GM18502 (cell line): ENCODE measurements around the gene CALM3.
"Not testable (repeated sequence)": the region's sequence is repeated elsewhere in the genome, so short reads cannot be mapped to it uniquely, and the experiment has no call there.

Experiments used
- ATAC-seq: cut with Tn5 transposase; IDR thresholded peaks from one replicate; pipeline ENCODE4 v1.9.1; 2021; ENCODE audit warnings: mild to moderate bottlenecking; ENCODE audit not compliant: unreplicated experiment, poor library complexity

CALM3 gene

DNA sequence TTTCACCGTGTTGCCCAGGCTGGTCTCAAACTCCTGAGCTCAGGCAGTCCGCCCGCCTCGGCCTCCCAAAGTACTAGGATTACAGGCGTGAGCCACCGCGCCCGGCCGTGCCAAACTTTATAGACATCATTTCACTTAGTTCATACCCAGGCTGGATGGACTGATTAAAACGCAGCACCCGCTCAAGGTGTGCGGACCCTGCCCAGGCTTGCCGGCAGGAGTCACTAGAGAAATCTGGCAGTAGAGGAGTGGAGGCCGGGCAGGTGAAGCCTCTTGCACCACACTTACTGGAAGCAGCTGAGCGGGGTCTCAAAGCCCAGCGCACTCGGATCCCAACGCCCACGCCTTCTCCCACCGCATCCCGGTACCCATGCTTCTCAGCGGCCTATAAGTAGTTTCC lies 12.4 kb downstream of the CALM3 start:
- no peak for ATAC-seq

DNA sequence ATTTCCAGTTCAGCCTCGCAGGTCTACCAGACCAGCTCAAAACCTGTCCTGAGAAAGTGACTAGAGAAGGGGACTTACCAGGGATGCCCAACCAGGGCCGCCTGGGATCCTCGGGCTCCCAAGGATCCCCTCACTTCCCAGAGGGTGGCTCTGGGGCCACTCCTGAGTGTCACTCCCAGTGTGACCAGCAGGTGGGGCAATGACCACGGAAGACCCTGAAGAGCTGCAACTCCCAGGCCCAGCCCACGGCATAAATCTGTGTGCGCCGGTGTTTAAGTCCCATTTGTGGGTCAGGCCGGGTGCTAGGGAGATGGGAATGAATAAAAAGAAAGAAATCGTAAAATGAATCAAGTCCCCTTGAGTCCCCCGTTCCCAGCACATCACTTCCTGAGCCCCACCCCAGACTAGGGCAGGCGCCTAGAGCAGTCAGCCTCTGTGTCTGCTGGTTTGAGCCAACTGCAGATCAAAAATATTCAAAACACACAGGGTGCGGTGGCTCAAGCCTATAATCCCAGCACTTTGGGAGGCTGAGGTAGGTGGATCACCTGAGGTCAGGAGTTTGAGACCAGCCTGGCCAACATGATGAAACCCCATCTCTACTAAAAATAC lies 13.1 kb downstream of the CALM3 start:
- no peak for ATAC-seq

DNA sequence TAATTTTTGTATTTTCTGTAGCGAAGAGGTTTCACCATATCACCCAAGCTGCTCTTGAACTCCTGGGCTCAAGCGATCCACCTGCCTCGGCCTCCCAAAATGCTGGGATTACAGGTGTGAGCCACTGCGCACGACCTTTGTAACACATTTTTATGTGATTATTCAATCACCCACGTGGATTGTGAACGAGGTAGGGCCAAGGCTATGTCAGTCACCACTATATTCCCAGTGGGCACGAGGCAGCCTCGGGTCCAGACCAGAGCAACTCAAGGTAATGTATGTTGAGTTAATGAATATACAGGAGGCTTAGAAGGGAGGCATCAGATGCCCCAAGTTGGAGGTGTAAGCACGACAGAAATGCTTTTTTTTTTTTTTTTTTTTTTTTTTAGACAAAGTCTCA lies 14.8 kb downstream of the CALM3 start:
- ATAC-seq: no peak

DNA sequence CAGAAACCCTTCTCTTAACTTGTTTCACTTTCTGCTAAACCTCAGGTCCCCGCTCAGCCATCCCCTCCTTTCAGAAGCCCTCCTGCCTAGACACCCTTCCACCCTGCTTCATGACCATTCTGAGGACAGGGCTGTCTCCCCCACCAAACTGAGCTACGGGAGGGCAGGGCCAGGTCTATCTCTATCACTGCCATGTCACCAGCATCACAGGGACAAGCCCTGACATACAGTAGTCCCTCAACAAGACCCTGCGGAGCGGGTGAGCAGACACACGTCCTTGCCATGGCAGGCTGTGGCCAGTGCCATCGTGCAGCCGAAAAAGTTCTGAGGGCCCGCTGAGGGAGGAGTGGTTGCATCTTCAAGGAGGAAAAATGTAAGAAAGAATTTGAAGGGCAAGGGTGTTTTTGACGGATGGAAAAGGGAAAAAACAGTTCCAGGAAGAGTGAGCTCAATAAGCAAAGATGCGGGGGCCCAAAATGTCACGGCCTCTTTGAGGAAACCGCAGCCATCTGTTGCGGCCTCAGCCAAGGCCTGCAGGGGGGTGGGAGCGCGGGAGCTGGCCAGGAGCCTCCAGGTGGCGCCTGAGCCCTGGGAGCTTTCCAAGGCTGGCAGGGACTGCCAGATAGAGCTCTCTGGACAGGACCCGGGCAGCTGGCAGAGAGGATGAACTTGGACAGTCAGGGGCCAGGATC lies 15.6 kb downstream of the CALM3 start:
- ATAC-seq: no peak

DNA sequence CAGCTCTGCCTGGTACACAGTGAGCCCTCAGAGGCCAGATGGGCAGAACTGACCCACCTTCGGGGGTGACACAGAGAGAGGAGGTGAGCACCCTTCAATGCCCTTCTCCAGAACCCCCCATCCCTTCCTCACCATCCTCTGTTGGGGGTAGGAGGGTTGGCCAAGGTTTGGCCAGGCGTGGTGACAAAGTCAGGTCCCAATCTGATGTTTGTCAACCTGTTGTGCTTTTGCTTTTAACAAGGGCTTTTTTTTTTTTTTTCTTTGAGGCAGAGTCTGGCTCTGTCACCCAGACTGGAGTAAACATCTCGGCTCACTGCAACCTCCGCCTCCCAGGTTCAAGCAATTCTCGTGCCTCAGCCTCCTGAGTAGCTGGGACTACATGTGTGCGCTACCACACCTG lies 16.5 kb downstream of the CALM3 start:
- no peak for ATAC-seq

DNA sequence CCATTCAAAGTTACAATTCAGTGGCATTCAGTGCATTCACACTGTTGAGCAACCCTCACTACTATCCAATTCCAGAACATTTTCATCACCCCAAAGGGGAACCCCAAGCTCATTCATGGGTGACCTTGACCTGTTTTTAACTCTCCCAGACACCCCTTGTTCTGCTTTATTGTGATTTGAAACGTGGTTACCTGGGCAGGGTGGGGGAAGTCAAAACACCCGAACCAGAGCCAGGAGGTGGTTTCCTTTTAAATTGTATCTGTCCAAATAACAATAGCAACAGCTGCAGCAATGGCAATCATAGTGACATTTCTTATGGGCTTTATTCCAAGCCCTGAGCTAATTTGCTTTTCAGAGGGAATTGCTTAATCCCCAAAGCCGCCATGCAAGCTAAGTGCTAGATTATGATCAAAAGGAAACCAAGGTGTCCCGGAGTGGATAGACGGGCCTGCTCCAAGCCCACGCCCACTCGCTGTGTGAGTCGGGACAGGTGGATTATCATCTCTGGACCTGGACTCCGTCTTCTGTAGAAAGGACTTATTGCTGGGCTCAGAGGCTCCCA lies 17.6 kb downstream of the CALM3 start:
- peak; percentile 37 for ATAC-seq

DNA sequence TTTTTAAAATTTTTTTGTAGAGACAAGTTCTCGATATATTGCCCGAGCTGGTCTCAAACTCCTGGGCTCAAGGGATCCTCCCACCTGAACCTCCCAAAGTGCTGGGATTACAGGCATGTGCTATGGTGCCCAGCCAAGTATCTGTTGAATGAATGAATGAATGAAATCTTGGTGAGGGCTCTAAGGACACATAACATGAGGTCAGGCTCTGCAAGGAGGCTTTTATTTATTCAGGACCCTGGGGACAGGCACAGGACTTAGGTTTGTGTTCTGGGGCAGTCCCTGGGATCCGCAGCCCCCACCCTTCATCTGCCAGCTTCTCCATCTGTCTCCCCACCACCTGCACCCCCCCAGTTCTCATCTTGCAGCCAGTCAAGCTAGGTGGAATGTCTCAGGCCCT lies 19.1 kb downstream of the CALM3 start:
- no peak for ATAC-seq

DNA sequence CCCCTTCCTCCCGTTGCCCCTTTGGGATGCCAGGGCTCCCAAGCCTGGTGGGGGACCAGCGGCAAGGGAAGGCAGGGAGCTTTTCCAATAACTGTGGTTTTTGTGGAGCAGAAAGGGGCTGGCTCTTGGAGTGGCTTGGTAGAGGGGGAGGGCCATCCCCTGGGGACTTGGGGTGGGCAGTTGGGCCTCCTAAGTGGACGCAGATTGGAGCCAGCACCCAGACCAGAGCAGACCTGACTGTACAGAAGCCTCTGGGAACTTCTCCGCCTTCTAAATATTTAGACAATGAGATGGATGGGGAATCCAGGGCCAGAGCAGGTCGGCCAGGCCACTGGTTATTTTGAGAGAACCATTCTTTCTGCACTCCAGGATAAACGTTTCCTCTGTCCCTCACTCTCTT lies 19.6 kb downstream of the CALM3 start:
- ATAC-seq: no peak

DNA sequence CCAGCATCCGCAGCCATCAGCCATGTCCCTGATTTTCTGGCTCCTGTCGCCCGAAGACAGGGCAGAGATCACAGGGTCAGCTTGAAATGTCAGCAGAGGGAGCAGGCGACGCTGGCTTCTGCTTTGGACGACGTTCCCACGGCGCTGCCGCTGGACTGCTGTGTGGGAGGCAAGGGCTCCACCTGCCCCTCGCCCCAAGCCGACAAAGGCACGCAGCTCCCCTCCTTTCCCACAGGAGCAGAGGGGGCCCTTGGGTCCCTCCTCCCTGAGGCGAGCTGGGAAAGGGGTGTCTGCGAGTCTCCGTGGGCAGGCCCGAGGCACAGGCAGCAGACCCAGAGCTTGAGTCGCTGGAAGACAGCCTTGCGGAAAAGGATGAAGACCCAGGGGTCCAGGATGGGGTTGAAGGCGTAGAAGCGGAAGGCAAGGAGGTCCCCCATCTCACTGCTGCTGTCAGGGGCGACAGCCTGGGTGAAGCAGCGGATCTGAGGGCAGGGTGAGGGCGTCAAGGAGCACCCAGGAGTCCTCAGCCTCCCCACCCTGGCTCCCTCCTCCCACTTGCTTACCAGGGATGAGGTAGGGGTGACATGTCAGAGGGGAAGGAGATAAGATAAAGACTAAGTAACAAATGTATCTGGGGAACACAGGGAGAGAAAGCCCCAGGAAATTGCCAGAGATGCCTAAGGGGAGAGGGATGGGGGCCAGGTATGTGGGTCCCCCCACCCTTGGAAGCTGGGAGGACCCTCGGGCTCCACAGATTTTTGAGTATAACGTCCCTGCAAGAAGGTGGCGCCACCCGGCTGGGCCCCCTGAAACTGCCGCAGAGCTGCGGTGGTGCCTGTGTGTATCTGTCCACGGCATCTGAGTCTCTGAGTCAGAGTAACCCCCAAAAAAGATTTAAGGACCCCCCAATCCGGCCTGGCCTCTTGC lies 20.3 kb downstream of the CALM3 start:
- ATAC-seq: no peak

DNA sequence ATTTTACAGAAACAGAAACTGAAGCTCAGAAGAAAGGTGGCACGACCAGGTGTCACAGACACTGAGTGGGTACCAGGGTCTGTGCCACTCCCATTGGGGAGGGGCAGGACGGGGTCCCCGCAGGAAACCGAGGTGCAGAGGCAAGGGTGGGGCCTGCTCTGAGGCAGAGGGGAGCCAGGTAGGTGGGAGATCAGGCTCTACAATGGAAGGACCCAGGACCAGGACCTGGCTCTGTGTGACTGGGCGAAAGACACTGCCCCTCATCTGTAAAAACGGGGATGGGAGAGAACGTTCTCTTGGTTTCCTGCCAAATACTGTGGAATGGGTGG lies 21.0 kb downstream of the CALM3 start:
- no peak for ATAC-seq

DNA sequence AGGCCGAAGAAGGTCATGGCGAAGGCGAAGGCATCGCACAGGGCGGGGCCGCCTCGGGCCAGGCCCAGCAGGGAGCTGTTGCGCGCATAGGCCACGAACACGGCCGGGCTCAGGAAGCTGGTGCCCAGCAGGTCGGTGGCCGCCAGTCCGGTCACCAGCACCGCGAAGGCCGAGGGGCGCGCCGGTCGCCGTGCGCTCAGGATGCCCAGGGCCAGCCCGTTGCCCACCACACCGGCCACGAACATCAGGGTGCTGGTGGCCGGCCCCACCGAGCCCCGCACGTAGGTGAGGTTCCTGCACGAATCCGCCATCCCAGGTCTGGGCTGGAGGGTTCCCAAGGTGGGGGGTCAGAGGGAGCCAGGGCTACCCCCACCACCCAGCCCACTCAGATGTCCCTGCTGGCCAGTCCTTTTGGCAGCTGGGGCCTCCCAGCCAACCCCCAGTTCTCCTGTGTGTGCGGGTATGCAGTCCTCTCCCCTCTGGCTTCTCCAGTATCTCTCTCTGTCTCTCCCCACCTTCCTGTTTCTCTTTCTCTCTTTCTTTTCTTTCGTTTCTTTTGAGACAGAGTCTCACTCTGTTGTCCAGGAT lies 22.9 kb downstream of the CALM3 start:
- no peak for ATAC-seq

DNA sequence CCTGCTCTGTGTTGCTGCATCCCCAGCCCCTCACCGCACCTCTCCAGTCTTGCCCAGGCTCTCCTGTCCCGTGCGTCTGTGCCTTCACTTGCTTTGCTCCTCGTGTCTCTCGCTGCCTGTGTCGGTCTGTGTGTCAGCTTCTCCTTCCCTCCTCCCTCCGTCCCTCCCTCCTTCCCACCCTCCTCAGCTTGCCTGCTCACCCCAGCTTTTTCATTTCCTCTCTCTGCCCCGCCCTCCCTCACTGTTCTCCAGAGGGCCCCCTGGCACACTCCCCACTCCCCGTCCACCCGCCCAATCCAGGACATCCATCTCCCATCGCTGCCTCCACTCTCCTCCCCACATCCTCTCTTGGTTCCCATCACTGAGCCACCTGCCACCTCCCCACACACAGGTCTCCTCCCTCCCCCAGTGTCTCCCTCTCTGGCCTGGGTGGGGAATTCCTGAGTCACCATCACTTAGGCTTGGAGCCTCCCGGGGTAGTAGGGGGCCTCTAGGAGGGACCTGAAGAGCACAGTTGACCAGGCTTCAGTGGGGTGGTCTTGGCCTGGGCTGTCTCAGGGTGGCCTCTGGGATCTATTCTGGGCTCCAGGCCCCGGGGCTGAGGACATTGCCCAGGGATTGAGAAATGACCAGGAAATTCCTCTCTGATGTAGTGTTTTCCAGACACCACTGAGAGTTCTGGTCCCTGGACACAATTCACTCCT lies 24.0 kb downstream of the CALM3 start, which contains the start of gene PTGIR:
PTGIR (minus strand) TSS at position 132 of the 704 bp plus-strand sequence. CDS start 864 bp downstream, outside the sequence.
- no peak for ATAC-seq

DNA sequence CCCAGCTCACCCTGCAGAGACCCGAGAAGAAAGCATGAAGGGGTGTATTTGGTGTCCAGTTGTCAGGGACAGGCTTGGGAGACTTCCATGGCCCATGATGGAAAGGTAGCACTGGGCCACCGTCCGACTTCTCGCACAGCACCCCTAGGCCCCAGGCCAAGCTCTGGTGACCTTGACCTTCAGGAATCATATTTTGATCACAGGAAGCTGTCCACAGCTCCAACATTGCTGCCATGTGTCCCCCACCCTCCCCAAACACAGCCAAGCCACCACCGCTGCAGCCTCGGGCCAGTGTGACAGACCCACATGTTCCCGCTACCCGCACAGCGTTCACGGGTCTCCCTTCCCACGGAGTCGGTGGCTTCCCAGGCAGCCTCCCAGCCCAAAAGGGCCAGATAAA lies 24.6 kb downstream of the CALM3 start:
- no peak for ATAC-seq

DNA sequence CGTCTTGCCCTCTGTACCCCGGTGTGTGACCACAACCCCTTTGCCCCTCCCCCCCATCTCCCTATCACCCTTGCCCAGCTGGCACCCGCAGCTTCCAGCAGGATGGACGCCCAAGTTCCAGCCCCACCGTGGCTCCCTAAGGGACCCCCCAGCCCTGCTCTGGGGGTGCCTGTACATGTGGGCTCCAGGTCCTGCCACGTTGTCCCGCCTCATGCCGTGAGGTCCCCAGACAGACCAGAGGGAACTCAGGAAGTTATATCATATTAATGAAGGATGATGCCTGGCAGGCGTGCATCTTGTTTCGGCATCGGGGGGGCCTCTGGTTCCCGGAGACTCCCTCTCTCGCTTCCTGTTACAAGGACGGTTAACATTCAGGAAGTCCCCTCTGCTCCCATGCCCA lies 25.3 kb downstream of the CALM3 start:
- ATAC-seq: no peak

DNA sequence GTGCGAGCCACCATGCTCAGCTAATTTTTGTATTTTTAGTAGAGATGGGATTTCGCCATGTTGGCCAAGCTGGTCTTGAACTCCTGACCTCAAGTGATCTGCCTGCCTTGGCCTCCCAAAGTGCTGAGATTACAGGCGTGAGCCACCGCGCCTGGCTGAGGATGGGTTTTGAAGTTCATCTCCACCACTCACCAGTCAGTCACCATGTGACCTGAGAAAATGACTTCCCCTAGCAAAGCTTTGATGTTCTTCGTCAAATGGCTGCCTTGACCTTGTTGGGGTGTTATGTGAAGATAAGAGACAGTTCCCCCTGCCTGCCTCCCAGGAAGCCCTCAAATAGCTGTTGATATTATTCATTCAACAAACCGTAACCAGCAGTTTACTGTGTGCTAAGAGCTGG lies 27.8 kb downstream of the CALM3 start:
- not testable (repeated sequence) for ATAC-seq

DNA sequence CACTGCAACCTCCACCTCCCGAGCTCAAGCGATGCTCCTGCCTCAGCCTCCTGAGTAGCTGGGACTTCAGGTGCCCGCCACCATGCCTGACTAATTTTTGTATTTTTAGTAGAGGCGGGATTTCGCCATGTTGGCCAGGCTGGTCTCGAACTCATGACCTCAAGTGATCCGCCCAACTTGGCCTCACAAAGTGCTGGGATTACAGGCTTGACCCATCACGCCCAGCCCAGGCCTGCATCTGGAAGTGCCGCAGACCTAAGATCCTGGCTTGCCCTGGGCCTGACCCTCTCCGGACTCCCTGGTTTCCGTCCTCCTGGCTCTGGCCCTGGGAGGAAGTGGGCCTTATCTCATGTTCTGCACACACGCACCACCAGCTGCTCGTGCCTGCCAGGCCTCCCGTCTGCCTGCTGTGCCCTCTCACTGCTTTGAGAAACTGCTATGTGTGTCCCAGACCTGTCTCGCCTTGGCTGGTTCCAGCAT lies 28.5 kb downstream of the CALM3 start:
- ATAC-seq: no peak

DNA sequence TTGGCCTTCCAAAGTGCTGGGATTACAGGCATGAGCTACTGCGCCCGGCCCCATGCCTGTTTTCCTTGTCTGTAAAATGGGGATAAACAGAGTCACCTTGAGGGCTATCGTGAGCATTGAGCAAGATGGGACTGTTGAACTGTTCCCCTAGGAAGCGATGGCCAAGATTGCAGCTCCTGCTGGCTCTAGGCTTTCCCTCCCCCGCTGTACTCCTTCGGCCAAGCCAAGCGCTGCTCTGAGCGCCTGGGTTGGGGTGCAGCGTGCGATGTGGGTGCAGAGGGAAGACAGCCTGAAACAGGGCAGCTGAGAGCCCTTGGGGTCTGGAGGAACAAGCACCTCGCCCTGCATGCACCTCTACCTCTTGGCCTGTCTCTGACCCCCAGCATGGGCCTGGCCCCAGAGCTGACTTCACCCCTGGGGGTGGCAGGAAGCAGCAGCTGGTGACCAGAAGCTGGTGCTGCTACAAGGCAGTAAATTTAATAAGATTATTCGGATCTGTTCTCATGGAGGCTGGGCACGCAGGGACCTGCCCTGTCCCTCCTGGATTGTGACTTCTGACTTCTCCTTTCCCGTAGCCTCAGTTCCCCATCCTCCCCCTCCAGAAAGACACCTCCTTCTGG lies 29.6 kb downstream of the CALM3 start:
- ATAC-seq: no peak

DNA sequence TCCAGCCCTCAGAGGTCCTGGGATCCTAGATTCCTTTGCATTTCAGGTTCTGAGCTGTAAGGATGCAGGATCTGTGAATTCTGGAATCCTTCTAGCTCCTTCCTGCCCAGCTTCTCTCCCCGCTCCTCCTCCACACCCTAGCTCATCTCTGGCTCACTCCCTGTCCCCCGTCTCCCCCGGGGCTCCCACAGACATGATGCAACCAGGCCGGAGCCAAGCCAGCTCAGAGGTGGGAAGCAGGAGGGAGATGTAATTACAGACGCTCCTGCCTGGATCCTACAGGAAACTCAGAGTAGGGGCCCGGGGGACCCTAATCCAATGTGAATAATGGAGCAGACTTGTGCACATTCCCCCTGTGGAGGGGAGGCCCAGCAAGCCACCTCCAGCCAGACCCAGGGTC lies 30.4 kb downstream of the CALM3 start:
- ATAC-seq: no peak

DNA sequence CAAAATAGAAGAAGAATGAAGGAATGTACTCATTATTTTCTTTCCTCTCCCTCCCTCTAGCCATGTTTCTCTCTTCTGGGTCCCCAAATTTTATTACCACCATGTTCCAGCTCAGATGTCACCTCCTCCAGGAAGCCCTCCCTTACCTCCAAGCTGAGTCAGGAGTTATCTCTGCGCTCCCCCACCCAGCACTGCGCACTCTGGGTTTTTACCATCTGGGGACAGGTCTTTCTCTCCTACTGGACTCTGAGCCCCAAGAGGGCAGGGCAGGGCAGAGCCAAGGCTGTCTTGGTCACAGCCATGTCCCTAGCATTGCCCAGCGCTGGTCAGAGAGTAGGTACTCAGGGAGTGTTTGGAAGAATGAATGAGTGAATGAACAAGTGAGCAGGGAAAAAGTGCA lies 32.0 kb downstream of the CALM3 start:
- ATAC-seq: no peak
